AML-193 (cell line): ENCODE data around the gene NUP210L.

Experiments used
- DNase-seq, 2 experiments: peaks; one replicate each; lab custom pipeline; 2025; lab: John Stamatoyannopoulos, UW

NUP210L gene

DNA sequence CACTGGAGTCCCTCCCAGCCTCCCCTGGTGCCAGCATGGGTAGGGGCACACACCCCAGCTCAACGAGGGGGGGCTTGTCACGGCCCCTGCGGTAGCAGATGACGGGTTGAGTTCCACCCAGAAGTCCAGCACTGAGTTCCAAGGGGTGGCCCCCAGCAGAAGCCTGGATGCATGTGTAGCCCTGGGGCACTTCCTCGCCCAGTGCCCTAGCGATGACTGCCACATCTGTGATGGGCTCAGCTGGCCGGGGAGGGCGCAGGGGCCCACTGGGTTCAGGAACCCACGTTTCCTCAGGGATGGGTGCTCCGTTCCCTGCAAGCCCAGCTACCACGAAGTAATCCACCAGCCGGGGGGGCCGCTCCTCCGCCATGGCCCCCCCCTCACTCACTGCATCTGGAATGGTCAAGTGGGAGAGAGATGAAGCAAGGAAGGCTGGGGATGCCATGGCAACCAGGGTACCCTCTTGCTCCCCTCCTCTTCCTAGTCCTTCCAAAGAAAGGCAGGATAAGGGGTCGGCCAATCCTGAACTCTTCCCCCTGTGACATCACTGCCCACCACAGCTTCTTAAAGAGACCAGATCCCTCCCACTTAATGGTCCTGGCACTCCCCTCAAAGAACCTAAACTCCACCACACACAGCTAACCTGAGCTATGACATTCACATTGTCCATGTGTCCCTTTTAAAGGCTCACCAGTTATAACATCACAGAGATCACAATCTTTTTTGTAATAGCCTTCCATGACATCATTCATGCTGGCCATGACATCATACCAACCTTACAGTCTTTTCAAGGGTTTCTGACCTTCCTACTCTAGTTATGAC is 210.7 kb downstream of the NUP210L start:
- no peak for DNase-seq

DNA sequence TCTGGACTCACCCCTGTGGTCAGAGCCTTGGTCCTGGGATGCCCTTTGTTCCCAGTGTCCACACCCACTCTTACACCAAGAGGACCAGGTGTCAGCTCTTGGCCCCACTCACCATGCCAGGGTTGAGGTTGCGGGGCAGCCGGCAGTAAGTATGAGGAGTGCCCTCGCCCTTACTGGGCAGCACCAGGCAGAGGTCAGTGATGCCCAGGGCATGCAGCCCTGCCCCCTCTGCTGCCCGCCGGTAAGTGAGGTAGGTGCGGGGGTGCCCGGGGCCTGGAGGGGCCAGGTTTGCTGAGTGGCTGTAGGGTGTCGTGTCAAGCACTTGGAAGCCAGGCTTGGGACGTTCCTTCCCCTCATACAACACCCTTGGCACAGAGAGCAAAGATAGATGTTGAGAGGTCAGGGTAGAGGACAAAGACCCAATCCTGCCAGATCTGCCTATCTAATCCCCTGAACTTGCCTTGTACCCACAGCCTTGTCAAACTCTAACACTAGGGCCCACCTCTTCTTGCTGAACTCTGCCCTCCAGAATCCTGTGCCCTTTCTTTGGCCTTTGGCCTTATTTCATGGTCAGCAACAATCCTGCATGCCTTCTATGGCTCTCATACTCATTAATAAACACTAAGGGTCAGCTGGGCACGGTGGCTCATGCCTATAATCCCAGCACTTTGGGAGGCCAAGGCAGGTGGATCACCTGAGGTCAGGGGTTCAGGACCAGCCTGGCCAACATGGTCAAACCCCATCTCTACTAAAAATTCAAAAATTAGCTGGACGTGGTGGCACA is 211.9 kb downstream of the NUP210L start:
- no peak for DNase-seq
